HG02870 (cell line): ENCODE results near the gene SNRPE.

Experiments used
- ATAC-seq: cut with Tn5 transposase; IDR thresholded peaks from one replicate; pipeline ENCODE4 v1.9.1; 2021; ENCODE audit warnings: mild to moderate bottlenecking, moderate library complexity; ENCODE audit not compliant: unreplicated experiment

Gene SNRPE

GRCh38 chr1:203878422-203878821 is 17.0 kb downstream of the SNRPE start:
- ATAC-seq: no peak

DNA sequence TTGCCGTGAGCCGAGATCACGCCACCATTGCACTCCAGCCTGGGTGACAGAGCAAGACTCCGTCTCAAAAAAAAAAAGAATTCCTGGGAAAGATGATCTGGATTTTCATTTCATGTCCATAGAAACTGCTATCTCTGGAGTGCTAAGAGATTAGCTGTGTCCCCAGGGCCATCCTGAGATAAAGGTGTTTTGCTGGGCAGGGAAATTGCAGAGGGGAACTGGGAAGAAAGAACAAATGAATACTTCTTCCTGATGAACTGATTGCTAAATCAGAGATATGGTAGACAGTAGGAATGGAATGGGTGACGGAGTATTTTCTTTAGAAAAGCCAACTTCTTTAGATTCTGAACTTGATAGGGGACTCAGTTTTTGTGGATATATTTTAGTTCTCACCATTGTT is 19.2 kb downstream of the SNRPE start:
- ATAC-seq: no peak

GRCh38 chr1:203888807-203889251 is 27.4 kb downstream of the SNRPE start:
- no peak for ATAC-seq

DNA sequence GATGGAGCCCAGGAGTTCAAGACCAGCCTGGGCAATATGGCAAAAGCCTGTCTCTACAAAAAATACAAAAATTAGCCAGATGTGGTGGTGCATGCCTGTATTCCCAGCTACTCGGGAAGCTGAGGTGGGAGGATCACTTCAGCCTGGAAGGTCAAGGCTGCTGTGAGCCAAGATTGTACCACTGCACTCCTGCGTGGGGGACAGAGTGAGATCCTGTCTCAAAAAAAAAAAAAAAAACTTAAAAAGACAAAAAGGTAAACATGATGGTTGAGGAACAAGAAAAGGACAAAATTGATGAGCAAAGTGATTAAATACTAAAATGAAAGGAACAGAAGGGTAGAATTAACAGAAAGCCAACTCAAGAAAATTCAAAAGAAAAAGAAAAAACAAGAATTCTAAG is 30.6 kb downstream of the SNRPE start:
- ATAC-seq: no peak

DNA sequence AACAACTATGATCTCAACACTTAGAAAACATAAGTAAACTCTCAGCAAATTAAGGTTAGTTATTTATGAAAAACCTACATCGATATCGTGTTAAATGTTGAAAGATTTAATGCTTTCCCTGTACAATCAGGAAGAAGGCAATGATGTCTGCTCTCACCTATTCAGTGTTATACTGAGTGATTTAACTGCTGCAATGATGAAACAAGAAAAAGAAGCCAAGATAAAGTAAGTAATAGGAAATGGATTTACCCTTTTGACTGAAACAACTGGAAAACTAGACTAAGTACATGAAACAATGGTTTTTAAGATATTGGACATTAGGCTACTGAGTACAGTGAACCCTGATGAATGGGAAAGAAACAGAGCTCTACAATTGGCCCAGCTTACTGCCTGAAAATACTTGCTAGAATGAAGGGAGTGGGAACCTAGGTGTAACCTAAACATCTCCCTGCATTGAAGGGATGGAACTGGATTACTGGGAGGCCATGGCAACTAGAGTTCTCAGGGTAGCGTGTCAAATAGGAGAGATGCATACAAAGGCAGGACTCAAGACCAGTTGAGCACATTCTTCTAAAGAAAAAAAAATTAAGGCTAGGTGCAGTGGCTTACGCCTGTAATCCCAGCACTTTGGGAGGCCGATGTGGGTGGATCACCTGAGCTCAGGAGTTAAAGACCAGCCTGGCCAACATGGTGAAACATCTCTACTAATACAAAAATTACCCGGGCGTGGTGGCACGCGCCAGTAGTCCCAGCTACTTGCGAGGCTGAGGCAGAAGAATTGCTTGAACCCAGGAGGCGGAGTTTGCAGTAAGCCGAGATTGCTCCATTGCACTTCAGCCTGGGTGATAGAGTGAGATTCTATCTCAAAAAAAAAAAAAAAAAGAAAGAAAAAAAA is 37.3 kb downstream of the SNRPE start:
- ATAC-seq: no peak

GRCh38 chr1:203899353-203899716 is 37.9 kb downstream of the SNRPE start:
- no peak for ATAC-seq

- no peak for ATAC-seq
Observed at GRCh38 chr1:203899869-203900714, 38.7 kb downstream of the SNRPE start.

DNA sequence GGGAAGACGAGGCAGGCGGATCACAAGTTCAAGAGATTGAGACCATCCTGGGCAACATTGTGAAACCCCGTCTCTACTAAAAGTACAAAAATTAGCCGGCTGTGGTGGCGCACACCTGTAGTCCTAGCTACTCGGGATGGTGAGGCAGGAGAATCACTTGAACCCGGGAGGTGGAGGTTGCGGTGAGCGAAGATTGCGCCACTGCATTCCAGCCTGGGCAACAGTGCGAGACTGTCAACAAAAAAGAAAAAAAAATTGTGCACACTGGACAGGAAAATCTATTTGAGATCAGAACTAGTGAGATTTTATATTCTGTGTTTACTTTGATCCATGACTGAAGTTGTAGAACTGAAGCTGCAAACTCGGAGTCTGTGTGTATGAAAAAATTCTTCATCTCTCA is 40.2 kb downstream of the SNRPE start:
- ATAC-seq: no peak

DNA sequence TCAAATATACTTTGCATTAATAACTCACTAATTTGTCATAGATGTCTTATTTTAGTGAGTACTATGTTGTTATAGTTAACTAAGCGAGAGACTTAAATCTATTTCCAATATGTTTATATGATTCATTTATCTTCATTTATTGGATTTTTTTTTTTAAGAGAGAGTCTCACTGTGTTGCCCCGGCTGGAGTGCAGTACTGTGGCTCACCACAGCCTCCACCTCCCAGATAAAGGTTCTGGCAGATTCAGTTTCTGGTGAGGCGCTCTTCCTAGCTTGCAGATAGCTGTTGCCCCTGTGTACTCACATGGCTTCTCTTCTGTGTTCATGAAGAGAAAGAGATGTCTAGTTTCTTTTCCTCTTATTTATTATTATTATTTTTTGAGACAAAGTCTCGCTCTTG is 43.9 kb downstream of the SNRPE start:
- ATAC-seq: no peak

- no peak for ATAC-seq
Observed at GRCh38 chr1:203906932-203907331, 45.5 kb downstream of the SNRPE start.

GRCh38 chr1:203907901-203908300 is 46.5 kb downstream of the SNRPE start:
- no peak for ATAC-seq

- ATAC-seq: no peak
Observed at GRCh38 chr1:203911806-203912205, 50.4 kb downstream of the SNRPE start.

- no peak for ATAC-seq
Observed at GRCh38 chr1:203913073-203913521, 51.7 kb downstream of the SNRPE start.

DNA sequence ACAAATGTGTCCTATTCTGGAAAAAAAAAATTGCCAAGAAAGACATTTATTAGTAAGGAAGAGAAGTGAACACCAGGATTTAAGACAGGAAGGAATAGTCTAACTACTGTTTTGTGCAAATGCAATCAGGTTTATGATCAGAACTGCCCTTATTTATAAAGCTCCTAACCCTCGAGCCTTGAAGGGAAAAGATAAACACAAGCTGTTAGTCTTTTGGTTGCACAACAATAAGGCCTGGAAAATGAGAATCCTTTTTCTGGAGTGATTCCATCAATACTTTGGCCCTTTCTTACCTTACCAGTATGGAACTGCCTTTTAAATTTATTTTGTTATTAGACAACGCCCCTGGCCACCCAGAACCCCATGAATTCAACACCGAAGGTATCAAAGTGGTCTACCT is 52.9 kb downstream of the SNRPE start:
- no peak for ATAC-seq

GRCh38 chr1:203915811-203916210 is 54.4 kb downstream of the SNRPE start:
- ATAC-seq: no peak

GRCh38 chr1:203916756-203917155 is 55.4 kb downstream of the SNRPE start:
- ATAC-seq: no peak
